Epithelial cell of esophagus (primary cell): ENCODE results near the gene RNF6.

ENCODE experiments used
- DNase-seq: peaks from one replicate; pipeline ENCODE4 v3.0.0; 2010; ENCODE audit warnings: low read depth
- H3K4me3 ChIP-seq: 2 replicates; pipeline ENCODE4 v1.5.1; 2011; ENCODE audit warnings: mild to moderate bottlenecking, low read length, control low read depth
- CTCF ChIP-seq: IDR thresholded peaks from 2 replicates; pipeline ENCODE4 v1.5.1; 2011; ENCODE audit warnings: low read depth, mild to moderate bottlenecking, low read length, control low read depth, inconsistent platforms; ENCODE audit not compliant: insufficient read depth; ENCODE audit errors: missing control alignments

The RNF6 gene

GRCh38 chr13:26221721-26222519 lies at the start of gene RNF6:
TSS of gene RNF6 (minus strand) at chr13:26222314. CDS start at chr13:26219649, 2,665 bp downstream.
- DNase-seq: peak; percentile 99
- H3K4me3 ChIP-seq: peak within 1 kb of the TSS; percentile 92
- TF ChIP-seq CTCF: peak; percentile 1

GRCh38 chr13:26270707-26271106 lies 48.6 kb upstream of the RNF6 start:
- H3K4me3 ChIP-seq: no peak overlapping the region
- DNase-seq: no peak
- no peak for TF ChIP-seq CTCF

GRCh38 chr13:26266311-26266710 lies 44.2 kb upstream of the RNF6 start:
- no peak overlapping the region for H3K4me3 ChIP-seq
- no peak for DNase-seq
- no peak for TF ChIP-seq CTCF

- no peak for TF ChIP-seq CTCF
- no peak for DNase-seq
- no peak overlapping the region for H3K4me3 ChIP-seq
Observed at GRCh38 chr13:26262156-26262555, 40.0 kb upstream of the RNF6 start.

GRCh38 chr13:26259634-26260033 lies 37.5 kb upstream of the RNF6 start:
- TF ChIP-seq CTCF: no peak
- DNase-seq: no peak

GRCh38 chr13:26257049-26257448 lies 34.9 kb upstream of the RNF6 start:
- no peak for DNase-seq
- no peak overlapping the region for H3K4me3 ChIP-seq
- TF ChIP-seq CTCF: no peak

More at GRCh38 chr13:26259634-26260033, 37.5 kb upstream of the RNF6 start:
- no peak overlapping the region for H3K4me3 ChIP-seq

- no peak for TF ChIP-seq CTCF
- H3K4me3 ChIP-seq: peak overlapping the region; percentile 75
- DNase-seq: no peak
Observed at GRCh38 chr13:26255691-26256277, 33.7 kb upstream of the RNF6 start.
